CD14-positive monocyte (primary cell): ENCODE measurements around the gene CDC34. TPM values are rescaled to one million over a fixed set of nuclear protein-coding genes. Genes with fewer than 3 reads are reported as not detected.

Experiments used
- DNase-seq, 3 donors: peaks; one replicate each; pipeline ENCODE4 v3.0.0-alpha.2; 2011 to 2022
- H2AFZ ChIP-seq: 2 replicates; pipeline ENCODE4 v1.6.0; 2012; ENCODE audit warnings: mild to moderate bottlenecking, low read depth, low read length, inconsistent platforms; ENCODE audit not compliant: insufficient read depth, poor library complexity, severe bottlenecking
- H3K27ac ChIP-seq, 2 donors: 1 replicate in 1 of 2; 2 replicates in 1 of 2; pipeline ENCODE4 v1.5.1; 2012 to 2013; ENCODE audit warnings: low read length in 2 of 2, control low read depth in 1 of 2, inconsistent platforms in 1 of 2, low read depth in 1 of 2, mild to moderate bottlenecking in 1 of 2
- H3K27me3 ChIP-seq, 2 donors: one replicate each; pipeline versions ENCODE4 v1.6.0 to v1.6.1; 2011 to 2013; ENCODE audit warnings: low read length in 2 of 2; ENCODE audit not compliant: control insufficient read depth in 2 of 2, insufficient read depth in 2 of 2
- H3K36me3 ChIP-seq, 2 donors: replicated peaks in 1 of 2; 1 replicate in 1 of 2; 2 replicates in 1 of 2; pipeline versions ENCODE4 v1.5.1 to v1.6.1; 2012 to 2013; ENCODE audit warnings: low read length in 2 of 2, control low read depth in 1 of 2, inconsistent platforms in 1 of 2, mild to moderate bottlenecking in 1 of 2; ENCODE audit not compliant: insufficient read depth in 2 of 2, control insufficient read depth in 1 of 2
- H3K4me1 ChIP-seq, 2 donors: 1 replicate in 1 of 2; 2 replicates in 1 of 2; pipeline versions ENCODE4 v1.5.1 to v1.6.1; 2012 to 2013; ENCODE audit warnings: low read length in 2 of 2, control low read depth in 1 of 2, inconsistent platforms in 1 of 2, mild to moderate bottlenecking in 1 of 2, moderate library complexity in 1 of 2; ENCODE audit not compliant: insufficient read depth in 2 of 2, control insufficient read depth in 1 of 2
- H3K4me2 ChIP-seq: replicated peaks from 2 replicates; pipeline ENCODE3; 2012; ENCODE audit warnings: low read length, moderate library complexity, mild to moderate bottlenecking; ENCODE audit not compliant: poor library complexity, severe bottlenecking; ENCODE audit errors: extremely low read depth
- H3K4me3 ChIP-seq, 3 experiments: fragments of 200-600 bp in 1 of 3; sonication (generic) in 1 of 3; replicated peaks in 1 of 3; 1 replicate in 2 of 3; 2 replicates in 1 of 3; pipeline ENCODE4 v1.5.1; 2011 to 2013; ENCODE audit warnings: low read length in 3 of 3, mild to moderate bottlenecking in 3 of 3, control low read depth in 2 of 3, low read depth in 2 of 3, inconsistent platforms in 1 of 3, moderate library complexity in 1 of 3
- H3K79me2 ChIP-seq: 2 replicates; pipeline ENCODE4 v1.6.0; 2012; ENCODE audit warnings: mild to moderate bottlenecking, control low read depth, inconsistent platforms, low read length, moderate library complexity; ENCODE audit not compliant: insufficient read depth
- H3K9ac ChIP-seq: 2 replicates; pipeline ENCODE4 v1.6.0; 2017; ENCODE audit warnings: low read length, mild to moderate bottlenecking; ENCODE audit not compliant: insufficient read depth, poor library complexity, severe bottlenecking
- H3K9me3 ChIP-seq, 2 donors: replicated peaks in 1 of 2; 1 replicate in 1 of 2; 2 replicates in 1 of 2; pipeline versions ENCODE4 v1.5.1 to v1.6.1; 2012 to 2013; ENCODE audit warnings: low read length in 2 of 2, control low read depth in 1 of 2; ENCODE audit not compliant: control insufficient read depth in 1 of 2, insufficient read depth in 1 of 2
- H4K20me1 ChIP-seq: 2 replicates; pipeline ENCODE4 v1.6.0; 2012; ENCODE audit warnings: mild to moderate bottlenecking, low read length, control low read depth, moderate library complexity; ENCODE audit not compliant: insufficient read depth
- H3K27ac Mint-ChIP-seq, 7 donors: one replicate each; pipeline ENCODE4 v1.8.0; 2020; ENCODE audit warnings: mild to moderate bottlenecking in 7 of 7, mixed read lengths in 7 of 7, moderate library complexity in 6 of 7, inconsistent platforms in 2 of 7
- H3K27me3 Mint-ChIP-seq, 3 donors: one replicate each; pipeline ENCODE4 v1.8.0; 2021 to 2022; ENCODE audit warnings: low read depth in 3 of 3, mild to moderate bottlenecking in 3 of 3, mixed read lengths in 3 of 3, moderate library complexity in 3 of 3, inconsistent platforms in 1 of 3
- H3K36me3 Mint-ChIP-seq, 2 donors: one replicate each; pipeline ENCODE4 v1.8.0; 2020; ENCODE audit warnings: mixed read lengths in 2 of 2, inconsistent platforms in 1 of 2, mild to moderate bottlenecking in 1 of 2
- H3K4me1 Mint-ChIP-seq: one replicate; pipeline ENCODE4 v1.8.0; 2020; ENCODE audit warnings: mild to moderate bottlenecking, mixed read lengths
- H3K4me3 Mint-ChIP-seq, 2 donors: one replicate each; pipeline ENCODE4 v1.8.0; 2020; ENCODE audit warnings: mild to moderate bottlenecking in 2 of 2, mixed read lengths in 2 of 2, moderate library complexity in 1 of 2
- H3K9me3 Mint-ChIP-seq, 7 donors: one replicate each; pipeline ENCODE4 v1.8.0; 2020 to 2022; ENCODE audit warnings: mixed read lengths in 7 of 7, mild to moderate bottlenecking in 6 of 7, moderate library complexity in 6 of 7, inconsistent platforms in 2 of 7
- CTCF ChIP-seq: fragments of 200-600 bp; IDR thresholded peaks from one replicate; pipeline ENCODE4 v1.8.0; 2022; ENCODE audit warnings: antibody characterized with exemption, mild to moderate bottlenecking
- WGBS: methylation state at CpG from one replicate; pipeline ENCODE4 v1.1.5; 2013; ENCODE audit warnings: missing lambda C conversion rate; ENCODE audit not compliant: insufficient coverage; 5-methylcytosine and 5-hydroxymethylcytosine counted together
- intact Hi-C, 2 donors: fragments of 100-400 bp; cut with micrococcal nuclease; formaldehyde crosslinking; loops; one replicate each; pipeline versions ENCODE4 v1.15.0 to v1.15.1; 2023
- polyA plus RNA-seq, 3 donors: library from polyadenylated mRNA; depleted of rRNA in 1 of 3; unstranded in 2 of 3; stranded (reverse) in 1 of 3; fragments of 300-500 nt in 2 of 3; fragments of >200 nt in 1 of 3; fragmentation: Illumina TruSeq in 2 of 3; gene quantifications; 1 replicate in 2 of 3; 2 replicates in 1 of 3; pipeline ENCODE4 v1.2.3, GENCODE V29; 2012 to 2021

The CDC34 gene
- polyA plus RNA-seq, 3 donors = 25.2 to 49.2 (median 43.0) TPM

GRCh38 chr19:508204-509150, 23.1 kb upstream of the CDC34 start:
- Histone ChIP-seq H3K27ac (no peak overlapping the region), H3K27me3 (peaks cover 0 to 8% of the 10 kb centered on the region in 2 donors), H3K9me3 (no peaks in the 10 kb centered on the region), H2AFZ (peak overlapping the region; percentile 96), H3K4me3 (peak overlapping the region in 2 of 3 experiments; percentile 90 to 99), H3K4me2 (peak overlapping the region; percentile 78), H3K9ac (peak overlapping the region; percentile 82), H3K79me2 (peaks cover 14% of the 10 kb centered on the region), H3K36me3 (peaks cover 0 to 5% of the 10 kb centered on the region in 2 donors), H3K4me1 (peaks cover 35 to 43% of the 10 kb centered on the region in 2 donors), H4K20me1 (peaks cover 25% of the 10 kb centered on the region)
- 68% methylated on average over 27 of the region's 32 CpGs for WGBS
- Mint-ChIP-seq H3K9me3 (peaks cover 0 to 6% (median 0%) of the 10 kb centered on the region in 7 donors), H3K4me1 (peaks cover 30% of the 10 kb centered on the region), H3K4me3 (peak overlapping the region; percentile 84 to 93), H3K27me3 (peaks cover 5 to 15% (median 7%) of the 10 kb centered on the region in 3 donors), H3K36me3 (peaks cover 6 to 17% of the 10 kb centered on the region in 2 donors), H3K27ac (peak overlapping the region in 6 of 7 donors; percentile 37 to 74 (median 64))
- TF ChIP-seq CTCF = no peak
- intact Hi-C loops = loop anchor here in 1 of 2 donors (5.0 to 10.0 kb wide), 2 partner anchors 126 to 166 kb away; partner anchors contain the start of genes FGF22, MIER2 and POLRMT
- no peak for DNase-seq

GRCh38 chr19:510606-511100, 20.9 kb upstream of the CDC34 start:
- Mint-ChIP-seq H3K36me3 (peaks cover 15 to 24% of the 10 kb centered on the region in 2 donors), H3K4me3 (peak overlapping the region; percentile 76 to 86), H3K4me1 (peaks cover 29% of the 10 kb centered on the region), H3K9me3 (peaks cover 0 to 5% (median 0%) of the 10 kb centered on the region in 7 donors), H3K27ac (peak overlapping the region; percentile 86 to 95 (median 90)), H3K27me3 (peaks cover 8 to 15% (median 11%) of the 10 kb centered on the region in 3 donors)
- peak overlapping the region; percentile 40 to 71 for H3K27ac ChIP-seq
- peaks cover 0 to 13% of the 10 kb centered on the region in 2 donors for H3K27me3 ChIP-seq
- H3K4me3 ChIP-seq = peak overlapping the region; percentile 2 to 72 (median 26)
- TF ChIP-seq CTCF = peak; percentile 100
- peak; percentile 87 to 90 (median 90) for DNase-seq
- H3K9ac ChIP-seq = peak overlapping the region; percentile 62
- H3K4me2 ChIP-seq = peak overlapping the region; percentile 79
- 5% methylated on average over 15 of the region's 21 CpGs for WGBS
- peaks cover 25% of the 10 kb centered on the region for H4K20me1 ChIP-seq
- peaks cover 14% of the 10 kb centered on the region for H3K79me2 ChIP-seq
- no peaks in the 10 kb centered on the region for H3K9me3 ChIP-seq
- peak overlapping the region; percentile 67 for H2AFZ ChIP-seq
- intact Hi-C loops = no loop called here
- peaks cover 35 to 43% of the 10 kb centered on the region in 2 donors for H3K4me1 ChIP-seq
- peaks cover 0 to 5% of the 10 kb centered on the region in 2 donors for H3K36me3 ChIP-seq
